GM18861 (cell line): ENCODE data around the gene ANKHD1.
"Not testable (repeated sequence)": the region's sequence is repeated elsewhere in the genome, so short reads cannot be mapped to it uniquely, and the experiment has no call there.

Experiments used
- ATAC-seq: cut with Tn5 transposase; IDR thresholded peaks from one replicate; pipeline ENCODE4 v1.9.1; 2021; ENCODE audit not compliant: unreplicated experiment

ANKHD1 gene

GRCh38 chr5:140423609-140424008 is 22.0 kb downstream of the ANKHD1 start:
- ATAC-seq, result no peak

GRCh38 chr5:140424135-140424534 is 22.5 kb downstream of the ANKHD1 start:
- ATAC-seq, result no peak

GRCh38 chr5:140427726-140428125 is 26.1 kb downstream of the ANKHD1 start:
- ATAC-seq, result not testable (repeated sequence)

GRCh38 chr5:140429724-140430123 is 28.1 kb downstream of the ANKHD1 start:
- ATAC-seq, result no peak

GRCh38 chr5:140432212-140432611 is 30.6 kb downstream of the ANKHD1 start:
- ATAC-seq, result no peak

GRCh38 chr5:140432916-140433315 is 31.3 kb downstream of the ANKHD1 start:
- no peak for ATAC-seq

- ATAC-seq, result not testable (repeated sequence)
Observed at GRCh38 chr5:140457368-140457767, 55.7 kb downstream of the ANKHD1 start.

- ATAC-seq, result no peak
Observed at GRCh38 chr5:140466981-140467742, 65.5 kb downstream of the ANKHD1 start.

- ATAC-seq, result no peak
Observed at GRCh38 chr5:140468188-140468587, 66.6 kb downstream of the ANKHD1 start.

- no peak for ATAC-seq
Observed at GRCh38 chr5:140469259-140469658, 67.6 kb downstream of the ANKHD1 start.

GRCh38 chr5:140480310-140481014 is 78.8 kb downstream of the ANKHD1 start:
- ATAC-seq, result no peak

GRCh38 chr5:140481758-140482157 is 80.1 kb downstream of the ANKHD1 start:
- ATAC-seq, result no peak

- no peak for ATAC-seq
Observed at GRCh38 chr5:140483055-140483454, 81.4 kb downstream of the ANKHD1 start.

GRCh38 chr5:140488141-140488540 is 86.5 kb downstream of the ANKHD1 start:
- ATAC-seq, result not testable (repeated sequence)

GRCh38 chr5:140488914-140489313 is 87.3 kb downstream of the ANKHD1 start:
- no peak for ATAC-seq

GRCh38 chr5:140497897-140498296 is 96.3 kb downstream of the ANKHD1 start:
- ATAC-seq, result no peak

GRCh38 chr5:140498591-140498990 is 97.0 kb downstream of the ANKHD1 start:
- no peak for ATAC-seq

GRCh38 chr5:140502834-140503233 is 101.2 kb downstream of the ANKHD1 start:
- no peak for ATAC-seq

- ATAC-seq, result no peak
Observed at GRCh38 chr5:140509898-140510297, 108.3 kb downstream of the ANKHD1 start.

GRCh38 chr5:140513124-140513523 is 111.5 kb downstream of the ANKHD1 start:
- no peak for ATAC-seq

GRCh38 chr5:140524003-140524402 is 122.4 kb downstream of the ANKHD1 start:
- ATAC-seq, result no peak

- no peak for ATAC-seq
Observed at GRCh38 chr5:140540227-140540626, 138.6 kb downstream of the ANKHD1 start.
